HEK293 (cell line): Measurements from ENCODE around the gene WBP2NL.

ENCODE experiments used
- ATF2 ChIP-seq: fragments of 450-650 bp; formaldehyde crosslinking; IDR thresholded peaks from 2 replicates; pipeline ENCODE4 v1.5.1; 2016; ENCODE audit warnings: missing biosample characterization, missing genetic modification characterization, low read depth
- CTCF ChIP-seq: fragments of 450-650 bp; formaldehyde crosslinking; IDR thresholded peaks from 2 replicates; pipeline ENCODE4 v1.5.1; 2016; ENCODE audit warnings: missing biosample characterization, missing genetic modification characterization
- RBAK ChIP-seq: fragments of 450-650 bp; formaldehyde crosslinking; IDR thresholded peaks from 2 replicates; pipeline ENCODE4 v1.5.1; 2016; ENCODE audit warnings: missing biosample characterization, missing genetic modification characterization
- SETDB1 ChIP-seq: IDR thresholded peaks from one replicate; pipeline ENCODE4 v1.6.1; 2017; ENCODE audit warnings: mild to moderate bottlenecking, low read length, moderate library complexity, mixed read lengths; ENCODE audit not compliant: insufficient read length
- ZBTB6 ChIP-seq: fragments of 450-650 bp; formaldehyde crosslinking; IDR thresholded peaks from 2 replicates; pipeline ENCODE4 v1.5.1; 2017; ENCODE audit warnings: missing biosample characterization, missing genetic modification characterization
- ZNF221 ChIP-seq: fragments of 450-650 bp; formaldehyde crosslinking; IDR thresholded peaks from 2 replicates; pipeline ENCODE4 v1.5.1; 2017; ENCODE audit warnings: missing biosample characterization, missing genetic modification characterization, borderline replicate concordance
- ZNF24 ChIP-seq: fragments of 450-650 bp; formaldehyde crosslinking; IDR thresholded peaks from 2 replicates; pipeline ENCODE4 v1.5.1; 2016; ENCODE audit warnings: missing biosample characterization, missing genetic modification characterization
- ZNF311 ChIP-seq: fragments of 450-650 bp; formaldehyde crosslinking; IDR thresholded peaks from 2 replicates; pipeline ENCODE4 v1.5.1; 2017; ENCODE audit warnings: missing biosample characterization, missing genetic modification characterization, borderline replicate concordance
- ZNF580 ChIP-seq: fragments of 450-650 bp; formaldehyde crosslinking; IDR thresholded peaks from 2 replicates; pipeline ENCODE4 v1.5.1; 2016; ENCODE audit warnings: missing biosample characterization, missing genetic modification characterization
- ZNF701 ChIP-seq: fragments of 450-650 bp; formaldehyde crosslinking; IDR thresholded peaks from 2 replicates; pipeline ENCODE4 v1.5.1; 2016; ENCODE audit warnings: missing biosample characterization, missing genetic modification characterization

- TF ChIP-seq ZBTB6 (tag by site-specific recombination) (no peak), ZNF701 (tag by site-specific recombination) (no peak), ZNF580 (no peak), ZNF311 (tag by site-specific recombination) (no peak), RBAK (tag by site-specific recombination) (no peak), SETDB1 (no peak), ZNF24 (tag by site-specific recombination) (no peak), ZNF221 (tag by site-specific recombination) (no peak), CTCF (tag by site-specific recombination) (no peak), ATF2 (tag by site-specific recombination) (no peak)
Observed at GRCh38 chr22:42066126-42066761, 67.7 kb downstream of the WBP2NL start.
